GM13977 (cell line): ENCODE data around the gene HDGF.

ENCODE experiments used
- DNase-seq: peaks from one replicate; pipeline ENCODE4 v3.0.0; 2012; ENCODE audit warnings: low spot score
- CTCF ChIP-seq: IDR thresholded peaks from 2 replicates; pipeline ENCODE4 v1.5.1; 2012; ENCODE audit warnings: mild to moderate bottlenecking, control low read depth; ENCODE audit not compliant: insufficient read depth; ENCODE audit errors: extremely low read depth, missing control alignments
- in situ Hi-C: fragments of 300-500 bp; cut with MboI; formaldehyde crosslinking; loops from one replicate; pipeline ENCODE4 v1.12.0; 2022; ENCODE audit warnings: low sequenced_read_pairs, low pct_unique_long_range_greater_than_20kb, mixed read lengths, inconsistent platforms; ENCODE audit not compliant: unreplicated experiment

HDGF gene

GRCh38 chr1:156740237-156740740 lies 11.2 kb downstream of the HDGF start:
- in situ Hi-C loops, result no loop called here
- no peak for DNase-seq
- no peak for TF ChIP-seq CTCF

GRCh38 chr1:156738916-156739315 lies 12.6 kb downstream of the HDGF start:
- in situ Hi-C loops, result no loop called here
- no peak for DNase-seq
- no peak for TF ChIP-seq CTCF

DNA sequence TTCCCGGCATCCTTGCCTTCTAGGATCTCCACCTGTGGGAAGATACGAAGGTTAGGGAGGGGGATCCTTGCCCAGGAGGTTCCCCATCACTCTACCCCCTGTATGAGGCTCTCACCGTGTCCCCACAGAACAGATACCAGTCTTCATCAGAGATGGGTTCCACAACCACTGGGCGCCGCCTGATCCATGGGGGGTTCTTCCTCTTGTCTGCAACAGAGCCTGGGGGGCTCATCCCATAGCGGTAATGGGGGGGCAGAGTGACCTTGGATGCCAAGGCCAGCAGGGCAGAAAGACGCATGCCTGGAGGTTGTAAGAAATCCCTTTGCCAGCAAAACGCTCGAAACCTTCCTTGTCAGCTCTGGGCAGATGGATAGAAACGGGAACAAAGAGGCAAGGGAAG lies 13.1 kb downstream of the HDGF start:
- TF ChIP-seq CTCF, result no peak
- in situ Hi-C loops, result no loop called here
- no peak for DNase-seq

DNA sequence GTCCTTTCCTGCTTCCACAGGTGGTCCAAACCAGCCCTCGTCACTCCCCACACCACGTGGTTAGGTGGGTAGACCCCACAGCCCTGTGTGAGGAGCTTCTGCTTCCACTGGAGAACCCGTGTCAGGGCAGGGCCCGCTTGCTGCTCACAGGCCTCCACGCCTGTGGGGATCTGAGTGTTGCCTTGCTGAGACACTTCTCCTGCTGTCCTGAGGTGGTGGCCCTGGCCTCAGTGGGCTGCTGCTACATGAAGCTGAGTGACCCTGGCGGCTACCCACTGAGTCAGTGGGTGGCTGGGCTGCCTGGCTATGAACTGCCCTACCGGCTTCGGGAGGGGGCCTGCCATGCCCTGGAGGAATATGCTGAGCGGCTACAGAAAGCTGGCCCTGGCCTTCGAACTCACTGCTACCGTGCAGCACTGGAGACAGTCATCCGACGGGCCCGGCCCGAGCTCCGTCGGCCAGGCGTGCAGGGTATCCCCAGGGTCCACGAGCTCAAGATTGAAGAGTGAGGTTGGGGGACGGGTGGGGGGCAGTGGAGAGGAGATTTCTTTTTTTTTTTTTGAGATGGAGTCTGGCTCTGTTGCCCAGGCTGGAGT lies 17.4 kb downstream of the HDGF start:
- in situ Hi-C loops, result no loop called here
- DNase-seq, result no peak
- no peak for TF ChIP-seq CTCF

- TF ChIP-seq CTCF, result no peak
- in situ Hi-C loops, result no loop called here
- DNase-seq, result peak; percentile 96
These were observed 22.6 kb downstream of the HDGF start, which contains the start of gene ISG20L2 for GRCh38 chr1:156728599-156729462. TSS of gene ISG20L2 (minus strand) at chr1:156728766. CDS start at chr1:156727652, 1,114 bp downstream.

DNA sequence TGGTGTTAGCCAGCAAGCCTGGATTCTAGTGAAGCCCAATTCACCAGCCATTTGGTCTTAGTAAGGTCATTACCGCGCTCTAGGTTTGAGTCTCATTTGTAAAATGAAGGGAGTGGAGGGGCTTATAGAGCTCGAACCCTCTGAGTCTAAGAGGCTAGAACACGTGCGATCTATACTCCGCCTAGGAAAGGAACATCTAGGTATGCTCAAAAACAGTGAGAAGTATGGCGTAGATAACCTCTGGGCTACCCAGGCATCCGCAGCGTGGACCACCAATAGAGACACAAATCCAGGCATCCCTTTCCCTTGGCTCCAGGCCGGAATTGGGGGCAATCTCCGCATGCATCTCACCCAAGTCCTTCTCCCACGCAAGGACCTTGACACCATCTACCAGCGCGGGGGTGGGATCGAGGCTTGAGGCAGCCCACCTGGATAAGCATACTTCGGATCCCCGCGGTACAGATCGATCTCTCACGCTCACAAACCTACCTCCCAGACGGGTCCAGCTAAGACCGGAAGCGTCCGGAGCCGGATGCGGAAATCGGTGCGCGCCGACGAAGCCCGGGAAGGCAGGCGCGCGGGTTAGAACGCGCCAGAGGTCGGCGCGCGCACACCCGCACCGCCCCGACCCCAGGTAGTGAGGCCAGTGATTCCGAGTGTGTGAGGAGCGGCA lies 23.4 kb downstream of the HDGF start, which contains the start of gene METTL25B:
Gene METTL25B, plus strand, starts transcription at position 544 of the 673 bp plus-strand sequence. CDS start 636 bp downstream, outside the sequence.
- DNase-seq, result peak; percentile 87
- no peak for TF ChIP-seq CTCF
- in situ Hi-C loops, result no loop called here
